ENCODE results near the gene ASTN1.

GRCh38 chr1:176854758-176855745, 309.5 kb downstream of the ASTN1 start:
- TF ChIP-seq EP300 (IDR thresholded peaks at IDR 0.05) (no peak), CTCF (IDR thresholded peaks at IDR 0.05) (no peak)
